Activated CD8-positive, alpha-beta T cell treated with anti-CD3 and anti-CD28 coated beads for 36 hours (primary cell): ENCODE data around the gene PLLP. TPM values are rescaled to one million over a fixed set of nuclear protein-coding genes. Genes with fewer than 3 reads are reported as not detected.
A peak's percentile ranks its signal among the peaks of the same experiment; 100 is the strongest.
"Not testable (repeated sequence)": the region's sequence is repeated elsewhere in the genome, so short reads cannot be mapped to it uniquely, and the experiment has no call there.

ENCODE experiments used
- ATAC-seq: fragments of 200-7000 bp; cut with Tn5 transposase; one replicate; pipeline ENCODE4 v1.10.0; 2021; ENCODE audit warnings: mild to moderate bottlenecking, moderate library complexity
- CTCF ChIA-PET: fragments of 350-600 bp; sonication (Branson Sonifier 250); formaldehyde crosslinking; loops from one replicate; lab custom pipeline; 2021; ENCODE audit warnings: antibody characterized with exemption; lab: Charles Lee
- POLR2A ChIA-PET: fragments of 350-600 bp; sonication (Branson Sonifier 250); formaldehyde crosslinking; loops from one replicate; lab custom pipeline; 2021; ENCODE audit warnings: antibody characterized with exemption; lab: Charles Lee
- DNase-seq: peaks from one replicate; pipeline ENCODE4 v3.0.0-alpha.2; 2020
- H3K27ac Mint-ChIP-seq: one replicate; pipeline ENCODE4 v1.8.0; 2021; ENCODE audit warnings: mild to moderate bottlenecking, mixed read lengths
- H3K27me3 Mint-ChIP-seq: one replicate; pipeline ENCODE4 v1.8.0; 2021; ENCODE audit warnings: mixed read lengths
- H3K36me3 Mint-ChIP-seq: one replicate; pipeline ENCODE4 v1.8.0; 2021; ENCODE audit warnings: low read depth, mixed read lengths
- H3K4me1 Mint-ChIP-seq: one replicate; pipeline ENCODE4 v1.8.0; 2021; ENCODE audit warnings: low read depth, mixed read lengths
- H3K4me3 Mint-ChIP-seq: one replicate; pipeline ENCODE4 v1.8.0; 2021; ENCODE audit warnings: mild to moderate bottlenecking, moderate library complexity, mixed read lengths
- H3K9me3 Mint-ChIP-seq: one replicate; pipeline ENCODE4 v1.8.0; 2021; ENCODE audit warnings: mixed read lengths
- CTCF ChIP-seq: fragments of 200-600 bp; IDR thresholded peaks from one replicate; pipeline ENCODE4 v1.8.0; 2022; ENCODE audit warnings: antibody characterized with exemption, mild to moderate bottlenecking
- intact Hi-C: fragments of 100-400 bp; cut with micrococcal nuclease; formaldehyde crosslinking; loops from one replicate; pipeline ENCODE4 v1.10.0; 2022
- total RNA-seq, 2 experiments: library from RNA; stranded (reverse); gene quantifications; one replicate each; pipeline ENCODE4 v1.2.3, GENCODE V29; 2021

Gene PLLP
- total RNA-seq, 2 experiments from 2014 or later, result 0.51 to 0.65 TPM

GRCh38 chr16:57268804-57269800, 15.4 kb downstream of the PLLP start:
- H3K27ac Mint-ChIP-seq, result peak overlapping the region; percentile 66
- ATAC-seq (peak; percentile 9), DNase-seq (no peak)
- no peak for TF ChIP-seq CTCF
- H3K36me3 Mint-ChIP-seq, result no peaks in the 10 kb centered on the region
- H3K4me1 Mint-ChIP-seq, result peaks cover 30% of the 10 kb centered on the region
- POLR2A ChIA-PET, result interaction anchor here (0.7 kb wide), 2 partner anchors 8 to 149 kb away, joined by 3 read pairs; no protein-coding TSS in a partner anchor
- H3K27me3 Mint-ChIP-seq, result no peaks in the 10 kb centered on the region
- intact Hi-C loops, result no loop called here
- CTCF ChIA-PET, result no interaction called here
- no peaks in the 10 kb centered on the region for H3K9me3 Mint-ChIP-seq
- no peak overlapping the region for H3K4me3 Mint-ChIP-seq

- Mint-ChIP-seq H3K4me1 (peaks cover 30% of the 10 kb centered on the region), H3K27ac (peak overlapping the region; percentile 72)
- H3K27me3 Mint-ChIP-seq, H3K36me3 Mint-ChIP-seq, H3K9me3 Mint-ChIP-seq, DNase-seq, intact Hi-C loops, ATAC-seq, H3K4me3 Mint-ChIP-seq: not testable (repeated sequence)
- ChIA-PET CTCF (interaction anchor here (1.4 kb wide), 1 partner anchor 18 kb away, joined by 3 read pairs; no protein-coding TSS in a partner anchor), POLR2A (interaction anchor here (0.9 to 1.1 kb wide), 2 partner anchors 15 to 195 kb away, joined by 3 read pairs; partner anchors contain the start of gene POLR2C)
These were observed 17.1 kb downstream of the PLLP start for GRCh38 chr16:57267343-57267742.

- ATAC-seq (peak; percentile 72), DNase-seq (peak; percentile 60)
- no peak for TF ChIP-seq CTCF
- H3K27me3 Mint-ChIP-seq, result no peaks in the 10 kb centered on the region
- ChIA-PET POLR2A (interaction anchor here (0.9 to 1.1 kb wide), 2 partner anchors 15 kb away, joined by 3 to 4 read pairs; no protein-coding TSS in a partner anchor), CTCF (interaction anchor here (1.1 to 1.3 kb wide), 2 partner anchors 53 to 153 kb away, joined by 3 read pairs; no protein-coding TSS in a partner anchor)
- H3K4me1 Mint-ChIP-seq, result peaks cover 30% of the 10 kb centered on the region
- H3K27ac Mint-ChIP-seq, result peak overlapping the region; percentile 72
- H3K4me3 Mint-ChIP-seq, result no peak overlapping the region
- intact Hi-C loops, result no loop called here
- no peaks in the 10 kb centered on the region for H3K36me3 Mint-ChIP-seq
- no peaks in the 10 kb centered on the region for H3K9me3 Mint-ChIP-seq
These were observed 17.8 kb downstream of the PLLP start for GRCh38 chr16:57266531-57267260.

GRCh38 chr16:57265850-57266530, 18.5 kb downstream of the PLLP start:
- Mint-ChIP-seq H3K4me3 (no peak overlapping the region), H3K4me1 (peaks cover 30% of the 10 kb centered on the region), H3K36me3 (no peaks in the 10 kb centered on the region), H3K27me3 (no peaks in the 10 kb centered on the region), H3K9me3 (no peaks in the 10 kb centered on the region), H3K27ac (peak overlapping the region; percentile 72)
- ATAC-seq, result no peak
- no peak for DNase-seq
- no peak for TF ChIP-seq CTCF
- ChIA-PET POLR2A (interaction anchor here (0.8 to 1.1 kb wide), 2 partner anchors 11 to 15 kb away, joined by 3 to 4 read pairs; no protein-coding TSS in a partner anchor), CTCF (interaction anchor here (1.1 to 1.3 kb wide), 2 partner anchors 53 to 153 kb away, joined by 3 read pairs; no protein-coding TSS in a partner anchor)
- intact Hi-C loops, result no loop called here

GRCh38 chr16:57264950-57265371, 19.5 kb downstream of the PLLP start:
- H3K27ac Mint-ChIP-seq, result no peak overlapping the region
- ChIA-PET POLR2A (interaction anchor here (0.8 kb wide), 1 partner anchor 12 kb away, joined by 3 read pairs; no protein-coding TSS in a partner anchor), CTCF (no interaction called here)
- no peaks in the 10 kb centered on the region for H3K27me3 Mint-ChIP-seq
- intact Hi-C loops, result no loop called here
- ATAC-seq (no peak), DNase-seq (no peak)
- H3K9me3 Mint-ChIP-seq, result no peaks in the 10 kb centered on the region
- peaks cover 39% of the 10 kb centered on the region for H3K4me1 Mint-ChIP-seq
- no peak for TF ChIP-seq CTCF
- no peaks in the 10 kb centered on the region for H3K36me3 Mint-ChIP-seq
- no peak overlapping the region for H3K4me3 Mint-ChIP-seq
